ENCODE data around the gene LRMDA.
"Not testable (repeated sequence)": the region's sequence is repeated elsewhere in the genome, so short reads cannot be mapped to it uniquely, and the experiment has no call there.

Gene LRMDA

GRCh38 chr10:75744261-75744660 lies 312.8 kb downstream of the LRMDA start:
- Histone ChIP-seq H2AFZ (ENCODE audit: low read depth, low read length) (no peak overlapping the region), H4K20me1 (ENCODE audit: insufficient read depth, low read length) (no peaks in the 10 kb centered on the region), H3K4me3 (ENCODE audit: low read length) (no peak overlapping the region), H3K79me2 (ENCODE audit: low read length) (no peaks in the 10 kb centered on the region), H3K36me3 (replicated peaks; ENCODE audit: low read depth, low read length) (no peaks in the 10 kb centered on the region), H3K27ac (ENCODE audit: low read length) (no peak overlapping the region), H3K4me2 (ENCODE audit: low read length) (no peak overlapping the region), H3K9ac (ENCODE audit: low read length) (no peak overlapping the region), H3K27me3 (ENCODE audit: low read depth, low read length) (no peaks in the 10 kb centered on the region), H3K9me3 (ENCODE audit: insufficient read depth, low read length) (no peaks in the 10 kb centered on the region), H3K4me1 (ENCODE audit: low read length) (no peaks in the 10 kb centered on the region)
- TF ChIP-seq EZH2phosphoT487 (IDR thresholded peaks at IDR 0.05; ENCODE audit: low read depth), result no peak

- H3K27ac ChIP-seq (ENCODE audit: low read length), result no peak overlapping the region
- no peak overlapping the region for H3K9ac ChIP-seq (ENCODE audit: low read length)
- no peak overlapping the region for H3K4me2 ChIP-seq (ENCODE audit: low read length)
- no peak for TF ChIP-seq EZH2phosphoT487 (IDR thresholded peaks at IDR 0.05; ENCODE audit: low read depth)
- no peak for TF ChIP-seq CTCF (IDR thresholded peaks at IDR 0.05; ENCODE audit: low read depth, low read length)
- H2AFZ ChIP-seq (ENCODE audit: low read depth, low read length), result no peak overlapping the region
- H3K4me3 ChIP-seq (ENCODE audit: low read length), result no peak overlapping the region
- H4K20me1 ChIP-seq (ENCODE audit: insufficient read depth, low read length), result no peaks in the 10 kb centered on the region
- no peaks in the 10 kb centered on the region for H3K79me2 ChIP-seq (ENCODE audit: low read length)
- no peaks in the 10 kb centered on the region for H3K9me3 ChIP-seq (ENCODE audit: insufficient read depth, low read length)
- H3K27me3 ChIP-seq (ENCODE audit: low read depth, low read length), result no peaks in the 10 kb centered on the region
- no peaks in the 10 kb centered on the region for H3K36me3 ChIP-seq (replicated peaks; ENCODE audit: low read depth, low read length)
- no peaks in the 10 kb centered on the region for H3K4me1 ChIP-seq (ENCODE audit: low read length)
These were observed 314.9 kb downstream of the LRMDA start for GRCh38 chr10:75746356-75746755.

- not testable (repeated sequence) for H3K79me2 ChIP-seq (ENCODE audit: low read length); H4K20me1 ChIP-seq (ENCODE audit: insufficient read depth, low read length); H3K36me3 ChIP-seq (replicated peaks; ENCODE audit: low read depth, low read length); H3K4me3 ChIP-seq (ENCODE audit: low read length); H3K4me1 ChIP-seq (ENCODE audit: low read length); H3K4me2 ChIP-seq (ENCODE audit: low read length); H3K27me3 ChIP-seq (ENCODE audit: low read depth, low read length); H2AFZ ChIP-seq (ENCODE audit: low read depth, low read length); H3K9ac ChIP-seq (ENCODE audit: low read length); H3K27ac ChIP-seq (ENCODE audit: low read length); H3K9me3 ChIP-seq (ENCODE audit: insufficient read depth, low read length)
These were observed 318.9 kb downstream of the LRMDA start for GRCh38 chr10:75750093-75750875.

GRCh38 chr10:75751232-75751631 lies 319.8 kb downstream of the LRMDA start:
- H3K27me3 ChIP-seq (ENCODE audit: low read depth, low read length), result no peaks in the 10 kb centered on the region
- H3K4me2 ChIP-seq (ENCODE audit: low read length), result no peak overlapping the region
- TF ChIP-seq CTCF (IDR thresholded peaks at IDR 0.05; ENCODE audit: low read depth, low read length) (no peak), EZH2phosphoT487 (IDR thresholded peaks at IDR 0.05; ENCODE audit: low read depth) (no peak)
- no peaks in the 10 kb centered on the region for H3K36me3 ChIP-seq (replicated peaks; ENCODE audit: low read depth, low read length)
- no peaks in the 10 kb centered on the region for H3K4me1 ChIP-seq (ENCODE audit: low read length)
- no peak overlapping the region for H3K4me3 ChIP-seq (ENCODE audit: low read length)
- no peak overlapping the region for H3K27ac ChIP-seq (ENCODE audit: low read length)
- no peaks in the 10 kb centered on the region for H3K9me3 ChIP-seq (ENCODE audit: insufficient read depth, low read length)
- H3K79me2 ChIP-seq (ENCODE audit: low read length), result no peaks in the 10 kb centered on the region
- H3K9ac ChIP-seq (ENCODE audit: low read length), result no peak overlapping the region
- H2AFZ ChIP-seq (ENCODE audit: low read depth, low read length), result no peak overlapping the region
- no peaks in the 10 kb centered on the region for H4K20me1 ChIP-seq (ENCODE audit: insufficient read depth, low read length)

DNA sequence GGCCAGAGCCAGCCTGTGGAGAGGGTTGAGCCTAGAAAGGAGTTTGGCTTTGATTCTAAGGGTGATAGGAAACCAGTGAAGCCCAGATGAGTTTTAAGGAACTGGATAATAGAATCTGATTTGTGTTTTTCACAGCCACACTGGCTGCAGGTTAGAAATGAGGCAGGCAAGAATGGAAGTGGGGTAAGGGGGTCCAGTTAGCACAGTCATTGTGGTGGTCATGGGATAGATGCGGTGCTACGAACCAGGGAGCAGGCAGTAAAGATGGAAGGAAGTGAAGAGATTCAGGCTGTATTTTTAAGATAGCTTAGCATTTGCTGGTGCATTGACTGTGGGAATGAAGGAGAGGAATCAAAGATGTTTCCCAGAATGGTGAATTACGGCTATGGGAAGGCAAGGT lies 322.2 kb downstream of the LRMDA start:
- Histone ChIP-seq H4K20me1 (ENCODE audit: insufficient read depth, low read length) (no peaks in the 10 kb centered on the region), H3K4me3 (ENCODE audit: low read length) (no peak overlapping the region), H3K4me1 (ENCODE audit: low read length) (no peaks in the 10 kb centered on the region), H3K9me3 (ENCODE audit: insufficient read depth, low read length) (no peaks in the 10 kb centered on the region), H3K27me3 (ENCODE audit: low read depth, low read length) (no peaks in the 10 kb centered on the region), H3K36me3 (replicated peaks; ENCODE audit: low read depth, low read length) (no peaks in the 10 kb centered on the region), H3K27ac (ENCODE audit: low read length) (no peak overlapping the region), H3K9ac (ENCODE audit: low read length) (no peak overlapping the region), H3K4me2 (ENCODE audit: low read length) (no peak overlapping the region), H3K79me2 (ENCODE audit: low read length) (no peaks in the 10 kb centered on the region), H2AFZ (ENCODE audit: low read depth, low read length) (no peak overlapping the region)
- TF ChIP-seq EZH2phosphoT487 (IDR thresholded peaks at IDR 0.05; ENCODE audit: low read depth), result no peak
- TF ChIP-seq CTCF (IDR thresholded peaks at IDR 0.05; ENCODE audit: low read depth, low read length), result no peak

All from OCI-LY3 (cell line).